ENCODE data around the gene DROSHA. TPM values are rescaled to one million over a fixed set of nuclear protein-coding genes. Genes with fewer than 3 reads are reported as not detected.

The DROSHA gene
- polyA plus RNA-seq, 3 donors: 2.2 to 12.6 (median 7.6) TPM

DNA sequence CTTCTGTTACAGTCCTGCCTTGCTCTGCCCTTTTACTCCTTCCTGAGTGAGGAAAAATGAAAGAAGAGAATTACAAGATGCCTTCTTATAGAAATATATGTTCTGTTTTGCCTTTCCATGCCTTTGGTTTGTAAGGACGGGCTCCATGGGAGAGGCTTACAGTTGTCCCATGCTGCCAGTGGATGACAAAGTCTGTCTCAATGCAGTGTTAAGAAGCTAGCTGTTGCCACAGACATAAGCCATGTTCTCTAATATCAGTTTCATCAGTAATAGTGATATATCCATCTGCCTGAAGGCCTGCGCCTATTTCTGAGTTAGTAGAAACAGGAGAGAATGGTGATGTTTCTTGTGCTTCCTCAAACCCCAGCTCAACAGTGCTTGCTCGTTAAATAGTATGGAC is 28.0 kb upstream of the DROSHA start:
- H3K9me3 ChIP-seq (replicated peaks in 1 of 2; ENCODE audit: control insufficient read depth in 1 of 2, insufficient read depth in 1 of 2, low read length in 2 of 2): peaks cover 0 to 5% of the 10 kb centered on the region in 2 donors
- 100% methylated on average over 1 of the region's 3 CpGs for WGBS (ENCODE audit: insufficient coverage)
- no peaks in the 10 kb centered on the region for H3K79me2 ChIP-seq (ENCODE audit: insufficient read depth, low read length)
- no peak overlapping the region for H3K4me3 ChIP-seq (replicated peaks in 1 of 3; ENCODE audit: low read depth in 2 of 3, low read length in 3 of 3)
- H3K36me3 ChIP-seq (replicated peaks in 1 of 2; ENCODE audit: control insufficient read depth in 1 of 2, insufficient read depth in 2 of 2, low read length in 2 of 2): peaks cover 17 to 24% of the 10 kb centered on the region in 2 donors
- intact Hi-C loops (cut with micrococcal nuclease): no loop called here
- no peak overlapping the region for H3K9ac ChIP-seq (ENCODE audit: insufficient read depth, low read length, poor library complexity, severe bottlenecking)
- no peak overlapping the region for H3K27ac ChIP-seq (ENCODE audit: low read depth in 1 of 2, low read length in 2 of 2)
- no peak for DNase-seq
- TF ChIP-seq, protein P1, sequence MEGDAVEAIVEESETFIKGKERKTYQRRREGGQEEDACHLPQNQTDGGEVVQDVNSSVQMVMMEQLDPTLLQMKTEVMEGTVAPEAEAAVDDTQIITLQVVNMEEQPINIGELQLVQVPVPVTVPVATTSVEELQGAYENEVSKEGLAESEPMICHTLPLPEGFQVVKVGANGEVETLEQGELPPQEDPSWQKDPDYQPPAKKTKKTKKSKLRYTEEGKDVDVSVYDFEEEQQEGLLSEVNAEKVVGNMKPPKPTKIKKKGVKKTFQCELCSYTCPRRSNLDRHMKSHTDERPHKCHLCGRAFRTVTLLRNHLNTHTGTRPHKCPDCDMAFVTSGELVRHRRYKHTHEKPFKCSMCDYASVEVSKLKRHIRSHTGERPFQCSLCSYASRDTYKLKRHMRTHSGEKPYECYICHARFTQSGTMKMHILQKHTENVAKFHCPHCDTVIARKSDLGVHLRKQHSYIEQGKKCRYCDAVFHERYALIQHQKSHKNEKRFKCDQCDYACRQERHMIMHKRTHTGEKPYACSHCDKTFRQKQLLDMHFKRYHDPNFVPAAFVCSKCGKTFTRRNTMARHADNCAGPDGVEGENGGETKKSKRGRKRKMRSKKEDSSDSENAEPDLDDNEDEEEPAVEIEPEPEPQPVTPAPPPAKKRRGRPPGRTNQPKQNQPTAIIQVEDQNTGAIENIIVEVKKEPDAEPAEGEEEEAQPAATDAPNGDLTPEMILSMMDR (IDR thresholded peaks at IDR 0.05): no peak
- no peak overlapping the region for H3K4me2 ChIP-seq (replicated peaks; ENCODE audit: extremely low read depth, low read length, poor library complexity, severe bottlenecking)
- H3K4me3 Mint-ChIP-seq: no peak overlapping the region
- no peak overlapping the region for H3K27ac Mint-ChIP-seq
- H3K27me3 ChIP-seq (ENCODE audit: control insufficient read depth in 2 of 2, insufficient read depth in 2 of 2, low read length in 2 of 2): no peaks in the 10 kb centered on the region
- H2AFZ ChIP-seq (ENCODE audit: insufficient read depth, low read depth, low read length, poor library complexity, severe bottlenecking): no peak overlapping the region
- H3K9me3 Mint-ChIP-seq: peaks cover 4 to 13% (median 7%) of the 10 kb centered on the region in 7 donors
- peaks cover 20 to 35% of the 10 kb centered on the region in 2 donors for H3K36me3 Mint-ChIP-seq
- peaks cover 0 to under 1% (median 0%) of the 10 kb centered on the region in 3 donors for H3K27me3 Mint-ChIP-seq (ENCODE audit: low read depth in 3 of 3)
- no peaks in the 10 kb centered on the region for H3K4me1 ChIP-seq (ENCODE audit: control insufficient read depth in 1 of 2, insufficient read depth in 2 of 2, low read length in 2 of 2)
- H4K20me1 ChIP-seq (ENCODE audit: insufficient read depth, low read length): no peaks in the 10 kb centered on the region
- peaks cover 2% of the 10 kb centered on the region for H3K4me1 Mint-ChIP-seq

DNA sequence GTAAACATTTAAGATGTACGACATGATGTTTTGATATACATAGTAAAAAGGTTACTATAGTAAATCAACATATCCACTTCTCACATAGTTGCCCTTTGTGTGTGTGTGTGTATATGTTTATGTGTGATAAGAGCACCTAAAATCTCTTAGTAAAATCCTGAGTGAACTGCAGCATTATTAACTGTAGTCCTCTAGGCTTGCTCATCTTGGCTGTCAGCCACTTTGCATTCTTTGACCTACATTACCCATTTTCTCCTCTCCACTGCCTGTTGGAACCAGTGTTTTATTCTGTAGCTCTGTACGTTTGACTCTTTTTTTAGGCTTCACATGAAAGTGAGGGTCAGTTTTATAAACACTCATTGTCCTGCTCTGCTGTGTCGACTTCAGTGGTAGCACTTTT is 24.6 kb upstream of the DROSHA start:
- Histone ChIP-seq H4K20me1 (ENCODE audit: insufficient read depth, low read length) (no peaks in the 10 kb centered on the region), H3K27ac (ENCODE audit: low read depth in 1 of 2, low read length in 2 of 2) (no peak overlapping the region), H3K4me1 (ENCODE audit: control insufficient read depth in 1 of 2, insufficient read depth in 2 of 2, low read length in 2 of 2) (no peaks in the 10 kb centered on the region), H3K4me3 (replicated peaks in 1 of 3; ENCODE audit: low read depth in 2 of 3, low read length in 3 of 3) (no peak overlapping the region), H3K9ac (ENCODE audit: insufficient read depth, low read length, poor library complexity, severe bottlenecking) (no peak overlapping the region), H3K9me3 (replicated peaks in 1 of 2; ENCODE audit: control insufficient read depth in 1 of 2, insufficient read depth in 1 of 2, low read length in 2 of 2) (no peaks in the 10 kb centered on the region), H3K4me2 (replicated peaks; ENCODE audit: extremely low read depth, low read length, poor library complexity, severe bottlenecking) (no peak overlapping the region), H3K36me3 (replicated peaks in 1 of 2; ENCODE audit: control insufficient read depth in 1 of 2, insufficient read depth in 2 of 2, low read length in 2 of 2) (peaks cover 49 to 59% of the 10 kb centered on the region in 2 donors), H2AFZ (ENCODE audit: insufficient read depth, low read depth, low read length, poor library complexity, severe bottlenecking) (no peak overlapping the region), H3K79me2 (ENCODE audit: insufficient read depth, low read length) (no peaks in the 10 kb centered on the region), H3K27me3 (ENCODE audit: control insufficient read depth in 2 of 2, insufficient read depth in 2 of 2, low read length in 2 of 2) (no peaks in the 10 kb centered on the region)
- Mint-ChIP-seq H3K27me3 (ENCODE audit: low read depth in 3 of 3) (peaks cover 0 to 1% (median 0%) of the 10 kb centered on the region in 3 donors), H3K4me1 (no peaks in the 10 kb centered on the region), H3K36me3 (peaks cover 46 to 65% of the 10 kb centered on the region in 2 donors), H3K27ac (no peak overlapping the region), H3K9me3 (peaks cover 0 to 3% (median 0%) of the 10 kb centered on the region in 7 donors), H3K4me3 (no peak overlapping the region)
- TF ChIP-seq, protein P1 (IDR thresholded peaks at IDR 0.05): no peak
- intact Hi-C loops (cut with micrococcal nuclease): no loop called here
- WGBS (ENCODE audit: insufficient coverage): 100% methylated on average over 2 of the region's 3 CpGs
- DNase-seq: no peak
